Measurements from ENCODE around the gene PHEX.

PHEX gene

DNA sequence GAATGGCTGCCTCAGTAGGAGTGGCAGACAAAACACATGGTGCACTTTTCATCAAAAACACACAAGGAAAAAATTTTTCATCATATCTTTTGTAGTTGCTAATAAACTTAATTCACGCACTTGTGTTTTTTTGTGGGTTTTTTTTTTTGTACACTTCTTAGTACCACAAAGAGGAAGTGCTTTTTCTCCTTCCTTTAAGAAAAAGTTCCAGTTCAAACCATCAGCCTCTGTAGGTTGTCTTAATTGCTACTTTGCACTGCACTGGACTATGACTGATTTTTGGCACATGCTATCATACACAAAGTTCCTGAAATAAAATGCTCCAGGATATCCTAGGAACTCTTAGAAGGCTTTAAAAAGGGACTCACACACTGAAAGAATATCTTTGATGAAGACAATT lies at the start of gene PHEX:
Gene PHEX, plus strand, starts transcription at position 242 of the 400 bp plus-strand sequence. CDS start 681 bp downstream, outside the sequence.
- DNase-seq = no peak

DNA sequence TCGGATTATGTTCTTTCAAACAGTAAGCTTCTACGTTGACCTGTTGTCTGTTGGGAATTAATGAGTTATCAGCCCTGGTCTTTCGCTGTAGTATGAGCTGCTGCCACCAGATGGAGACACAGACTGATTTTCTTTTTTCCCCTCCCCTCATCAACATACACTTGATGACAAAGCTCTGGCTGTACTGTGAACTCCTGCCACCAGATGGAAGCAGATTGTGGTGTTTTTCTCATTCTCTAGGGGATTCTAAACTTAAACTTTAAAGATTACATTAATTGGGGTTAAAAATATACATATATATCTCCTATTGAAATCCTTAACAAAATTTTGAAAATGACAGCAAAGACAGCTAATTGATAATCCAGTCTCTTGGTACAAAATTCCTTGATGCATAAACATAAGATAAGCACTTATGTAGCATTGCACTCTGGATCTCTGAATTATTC lies 46.8 kb upstream of the PHEX start:
- DNase-seq = peak; percentile 82

DNA sequence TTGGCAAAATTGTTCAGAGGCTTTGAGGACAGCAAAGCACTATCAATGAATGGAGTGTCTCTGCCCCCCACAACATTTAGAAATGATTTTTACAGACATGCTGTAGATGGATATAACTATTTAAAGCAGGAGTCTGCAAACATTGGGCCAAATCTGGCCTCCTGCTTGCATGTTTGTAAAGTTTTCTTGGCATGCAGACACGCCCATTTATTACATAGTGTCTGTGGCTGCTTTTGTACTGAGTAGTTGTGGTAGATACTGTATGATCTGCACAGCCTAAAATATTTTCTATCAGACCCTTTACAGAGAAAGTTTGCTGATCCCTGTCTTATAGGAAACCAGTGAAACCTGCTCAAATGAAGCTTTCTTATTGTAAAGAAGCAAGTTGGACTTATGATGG lies 45.5 kb upstream of the PHEX start:
- no peak for DNase-seq

DNA sequence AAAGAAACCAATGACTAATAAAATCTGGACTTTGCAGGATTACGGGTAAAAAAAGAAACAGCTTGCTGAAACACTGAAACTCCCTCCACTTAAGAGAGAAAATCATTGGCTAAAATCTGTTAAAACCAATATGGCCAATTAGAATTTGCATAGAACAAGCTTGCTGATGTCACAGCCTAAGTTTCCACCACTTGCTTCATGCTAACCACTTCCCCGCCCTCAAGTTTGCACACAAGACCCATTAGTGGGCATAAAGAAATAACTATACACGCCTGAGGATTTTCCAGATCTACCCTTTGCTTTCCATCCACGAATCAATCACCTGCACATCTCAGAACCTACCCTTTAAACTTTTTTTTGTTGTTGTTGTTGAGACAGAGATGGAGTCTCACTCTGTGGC lies 42.7 kb upstream of the PHEX start:
- peak; percentile 39 for DNase-seq

DNA sequence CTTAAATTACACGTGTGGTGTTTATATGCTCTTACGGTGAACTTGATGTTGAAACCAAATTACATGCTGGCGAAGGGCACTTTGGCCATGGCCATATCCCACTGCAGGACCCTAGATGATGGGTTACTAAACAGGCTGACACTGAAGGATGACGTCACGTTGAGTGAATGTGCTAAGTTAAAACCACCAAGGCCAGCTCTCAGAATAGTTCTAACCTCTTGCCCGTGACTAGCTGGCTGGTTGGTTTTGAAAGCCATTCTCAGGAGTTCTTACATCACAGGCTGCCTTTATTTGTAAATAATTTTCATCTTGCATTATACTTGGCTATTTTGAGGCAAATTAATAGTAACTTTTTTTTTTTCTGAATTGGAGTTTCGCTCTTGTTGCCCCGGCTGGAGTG lies 41.3 kb upstream of the PHEX start:
- no peak for DNase-seq

DNA sequence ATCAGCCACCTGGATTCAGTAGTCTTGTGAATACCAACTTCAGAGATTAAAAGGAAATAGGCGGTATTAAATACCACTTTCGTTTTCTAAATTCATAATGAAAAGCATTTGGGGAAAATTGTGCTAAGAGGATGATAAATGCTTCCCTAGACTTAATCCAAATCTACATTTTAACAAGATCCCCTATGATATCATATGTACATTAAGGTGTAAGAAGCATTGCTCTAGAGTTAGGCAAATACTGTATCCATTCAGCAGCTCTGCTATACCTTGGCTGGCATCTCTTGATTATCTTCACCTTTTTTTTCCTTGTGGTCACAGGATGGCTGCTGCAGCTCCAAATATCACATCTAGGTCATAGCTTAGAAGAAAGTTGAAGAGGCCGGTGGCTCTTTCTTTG lies 40.6 kb upstream of the PHEX start:
- DNase-seq = no peak

DNA sequence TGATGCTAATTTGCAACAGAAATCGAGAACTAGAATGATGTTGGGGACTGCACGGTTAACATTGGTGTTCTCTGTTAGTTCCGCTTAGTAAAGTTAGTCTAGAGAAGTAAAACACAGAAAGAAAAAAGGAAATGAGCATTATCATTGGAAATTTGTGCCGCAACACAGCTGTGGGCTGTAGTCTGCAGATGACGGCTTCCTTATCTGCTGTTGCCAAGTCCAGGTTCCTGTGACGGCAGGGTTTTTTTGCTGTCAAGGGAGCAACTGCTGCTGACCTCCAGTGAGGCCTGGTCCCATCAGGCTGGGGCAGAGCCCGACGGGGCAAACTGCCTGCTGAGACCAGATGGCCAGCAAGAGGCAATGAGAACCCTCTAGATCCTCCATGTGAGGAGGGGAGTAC lies 38.9 kb upstream of the PHEX start:
- DNase-seq = no peak

DNA sequence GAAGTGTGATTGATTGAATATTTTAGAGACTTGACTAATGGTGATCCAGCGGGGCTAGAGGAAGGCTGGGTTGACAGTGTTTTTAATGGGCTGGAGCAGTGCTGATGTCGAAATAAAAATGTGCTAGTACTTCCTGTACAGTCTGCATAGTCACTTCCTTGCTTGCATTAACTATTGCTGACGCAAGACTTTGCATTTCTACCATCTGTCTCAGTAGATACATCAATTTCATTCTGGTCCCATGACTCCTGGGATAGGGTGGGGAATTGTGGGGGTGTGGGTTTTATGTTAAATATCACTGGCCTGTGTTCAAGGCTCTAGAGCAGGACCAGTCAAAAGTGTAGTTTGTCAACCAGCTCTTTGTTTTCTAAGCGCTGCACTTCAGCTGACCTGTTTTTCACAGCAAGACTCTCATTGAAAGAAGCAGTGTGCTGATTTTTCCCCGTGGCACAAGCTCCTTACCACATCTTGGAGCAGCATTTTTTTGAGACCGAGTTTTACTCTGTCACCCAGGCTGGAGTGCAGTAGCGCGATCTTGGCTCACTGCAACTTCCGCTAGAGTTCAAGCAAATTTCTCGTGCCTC lies 35.2 kb upstream of the PHEX start:
- DNase-seq = peak; percentile 25

DNA sequence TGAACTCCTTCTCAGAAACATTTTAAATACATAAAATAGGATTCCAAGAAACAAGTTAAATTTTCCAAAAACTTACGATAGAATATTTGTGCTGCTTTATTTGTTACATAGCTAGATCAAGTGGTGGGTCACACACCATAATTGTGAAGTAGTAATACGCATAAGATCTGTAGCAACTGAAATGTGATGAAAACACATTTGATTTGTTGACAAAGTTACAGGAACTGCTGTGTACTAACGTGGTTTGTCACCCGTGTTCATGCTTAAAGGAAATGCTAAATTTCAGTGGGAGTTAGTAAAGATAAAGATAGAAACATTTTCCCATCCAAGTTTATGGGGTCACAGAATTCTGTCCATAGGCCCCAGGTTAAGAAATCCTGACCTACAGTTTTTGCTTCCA lies 34.1 kb upstream of the PHEX start:
- no peak for DNase-seq

DNA sequence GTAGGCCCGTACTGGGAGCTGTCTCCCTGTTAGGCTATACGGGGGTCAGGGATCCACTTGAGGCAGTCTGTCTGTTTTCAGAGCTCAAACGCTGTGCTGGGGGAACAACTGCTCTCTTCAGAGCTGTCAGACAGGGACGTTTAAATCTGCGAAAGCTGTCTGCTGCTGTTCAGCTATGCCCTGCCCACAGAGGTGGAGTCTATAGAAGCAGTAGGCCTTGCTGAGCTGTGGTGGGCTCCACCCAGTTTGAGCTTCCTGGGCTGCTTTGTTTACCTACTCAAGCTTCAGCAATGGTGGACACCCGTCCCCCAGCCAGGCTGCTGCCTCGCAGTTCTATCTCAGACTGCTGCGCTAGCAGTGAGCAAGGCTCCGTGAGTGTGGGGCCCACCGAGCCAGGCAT lies 27.3 kb upstream of the PHEX start:
- no peak for DNase-seq

DNA sequence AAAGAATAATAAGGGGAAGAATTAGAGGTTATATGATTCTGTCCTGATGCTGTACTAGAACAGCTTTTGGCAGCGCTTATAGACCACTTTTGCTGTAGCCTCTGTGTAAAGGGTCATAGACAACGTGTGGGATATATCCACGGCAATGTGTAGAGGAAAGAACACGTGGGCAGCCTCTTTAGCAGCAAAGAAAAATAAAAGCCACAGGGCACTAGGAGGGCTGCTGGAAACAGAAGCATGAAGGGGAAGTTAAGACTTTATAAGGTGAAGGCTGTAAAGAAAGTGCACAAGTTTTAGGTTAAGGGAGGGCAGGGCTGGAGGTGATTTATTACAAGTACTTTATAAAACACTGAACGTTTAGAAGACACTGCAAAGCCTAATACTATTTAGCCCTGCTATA lies 20.1 kb upstream of the PHEX start:
- no peak for DNase-seq

DNA sequence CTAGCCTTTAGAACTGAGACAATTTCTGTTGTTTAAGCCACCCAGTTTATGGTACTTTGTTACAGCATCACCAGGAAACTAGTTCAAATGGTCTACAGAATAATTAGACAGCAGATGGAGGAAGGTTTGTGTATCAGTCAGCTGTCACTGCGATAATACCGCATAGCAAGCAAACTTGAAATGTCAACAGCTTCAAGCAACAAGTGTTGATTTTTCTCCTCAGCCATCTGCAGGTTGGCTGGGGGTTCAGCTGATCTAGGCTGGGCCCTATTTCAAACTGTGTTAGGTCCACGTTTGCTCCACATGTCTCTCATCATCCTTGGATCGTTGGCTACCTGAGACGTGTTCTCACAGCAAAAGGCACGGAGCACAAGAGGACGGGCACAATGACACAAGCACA lies 19.2 kb upstream of the PHEX start:
- DNase-seq = no peak

DNA sequence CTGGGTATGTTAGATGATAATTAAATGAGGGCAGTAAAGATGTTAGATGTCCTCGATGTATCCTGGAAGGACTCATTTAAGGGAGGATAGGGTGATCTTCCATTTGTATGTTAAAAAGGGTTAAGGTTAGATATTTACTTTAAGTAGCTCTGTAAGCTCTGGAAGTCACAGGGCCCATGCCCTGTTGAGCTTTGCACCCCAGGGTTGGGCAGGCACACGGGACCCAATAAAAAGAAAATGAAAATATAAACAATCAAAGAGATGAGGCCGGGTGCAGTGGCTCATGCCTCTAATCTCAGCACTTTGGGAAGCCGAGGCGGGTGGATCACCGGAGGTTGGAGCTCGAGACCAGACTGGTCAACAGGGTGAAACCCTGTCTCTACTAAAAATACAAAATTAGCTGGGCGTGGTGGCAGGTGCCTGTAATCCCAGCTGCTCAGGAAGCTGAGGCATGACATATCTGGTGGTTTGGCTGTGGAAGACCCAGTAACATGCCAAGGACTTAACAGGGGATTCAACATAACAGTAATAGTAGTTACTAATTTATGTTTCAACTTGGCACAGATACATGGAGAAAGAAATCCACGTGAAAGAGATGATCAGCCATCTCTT lies 16.9 kb upstream of the PHEX start:
- DNase-seq = no peak

DNA sequence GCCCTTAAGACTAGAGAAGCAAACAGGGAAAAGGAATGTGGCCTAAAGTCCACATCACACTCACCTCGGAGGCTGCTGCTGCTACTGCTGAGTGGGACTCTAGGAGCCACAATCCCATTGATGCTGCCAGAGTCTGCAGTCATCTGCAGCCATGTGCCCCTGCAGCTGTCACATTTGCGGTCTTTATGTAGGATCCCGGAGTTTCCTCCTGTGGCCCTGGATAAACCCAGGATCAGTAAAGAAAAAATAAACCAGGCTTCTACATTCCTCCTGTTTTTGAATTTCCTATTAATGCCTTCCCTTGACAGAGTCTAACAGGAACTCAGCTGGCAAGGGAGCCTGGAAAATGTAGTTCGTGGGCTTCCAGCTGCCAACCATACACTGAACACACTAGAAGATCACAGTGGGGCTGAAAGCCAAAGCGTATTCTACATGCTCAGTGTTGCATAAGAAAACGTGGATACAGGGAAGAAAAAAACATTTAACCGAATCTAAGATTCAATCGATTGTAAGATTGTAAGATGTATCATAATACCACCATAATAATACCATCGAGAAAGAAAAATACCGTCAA lies 10.3 kb upstream of the PHEX start:
- no peak for DNase-seq

DNA sequence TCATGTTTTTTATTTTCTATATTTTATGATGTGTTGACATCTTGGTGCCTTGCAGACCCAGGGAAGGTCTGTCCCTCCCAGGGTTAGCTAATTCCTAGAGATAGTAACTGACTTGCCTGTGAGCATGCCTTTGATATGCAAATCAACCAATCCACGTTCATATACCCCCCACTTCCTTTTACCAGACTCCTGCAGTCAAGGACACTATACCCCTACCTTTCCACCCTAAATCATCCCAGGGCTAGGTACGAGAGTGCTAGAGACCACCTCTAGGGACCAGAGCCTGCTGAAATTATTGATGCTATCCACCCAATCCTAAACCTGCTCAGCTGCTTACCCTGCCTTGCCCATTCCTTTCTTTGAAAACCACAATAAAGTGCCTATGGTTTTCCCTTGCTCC lies 7.5 kb upstream of the PHEX start:
- DNase-seq = no peak

DNA sequence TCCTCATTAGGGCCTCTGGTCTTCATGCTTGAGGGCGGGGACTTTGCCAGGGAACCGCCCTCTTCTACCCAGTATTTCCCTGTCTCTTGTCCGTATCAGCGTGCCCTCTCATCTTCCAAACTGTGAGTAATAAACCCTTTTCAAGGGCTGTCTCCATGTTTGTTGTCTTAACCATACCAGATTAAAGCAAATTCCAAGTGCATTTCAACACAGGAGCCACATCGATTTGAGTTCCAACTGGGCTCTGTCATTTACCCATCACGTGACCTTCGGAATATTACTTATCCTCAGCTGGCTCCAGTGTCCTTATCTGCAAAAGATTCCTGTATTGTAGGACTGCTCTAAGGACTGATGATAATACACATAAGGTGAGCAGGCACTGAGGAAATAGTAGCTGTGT lies 6.4 kb upstream of the PHEX start:
- DNase-seq = no peak

DNA sequence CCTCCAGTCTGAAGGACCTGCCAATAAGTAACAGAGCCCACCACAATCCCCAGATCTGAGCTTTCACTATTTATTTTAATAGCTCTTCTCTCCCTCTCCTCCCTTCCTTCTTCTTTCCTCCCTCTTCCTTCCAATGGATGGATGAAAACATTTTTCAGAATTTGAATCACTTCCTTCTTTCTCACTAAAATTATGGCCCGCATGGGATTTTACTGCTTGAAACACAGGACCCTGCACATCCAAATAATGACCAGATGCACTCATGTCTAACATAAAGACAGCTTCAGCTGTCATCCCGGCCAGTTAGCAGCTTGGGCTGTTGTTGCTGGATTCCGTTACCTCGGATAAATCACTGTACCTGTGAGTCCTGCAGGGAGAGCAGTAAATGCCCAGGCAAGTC lies 5.4 kb upstream of the PHEX start:
- DNase-seq = no peak

DNA sequence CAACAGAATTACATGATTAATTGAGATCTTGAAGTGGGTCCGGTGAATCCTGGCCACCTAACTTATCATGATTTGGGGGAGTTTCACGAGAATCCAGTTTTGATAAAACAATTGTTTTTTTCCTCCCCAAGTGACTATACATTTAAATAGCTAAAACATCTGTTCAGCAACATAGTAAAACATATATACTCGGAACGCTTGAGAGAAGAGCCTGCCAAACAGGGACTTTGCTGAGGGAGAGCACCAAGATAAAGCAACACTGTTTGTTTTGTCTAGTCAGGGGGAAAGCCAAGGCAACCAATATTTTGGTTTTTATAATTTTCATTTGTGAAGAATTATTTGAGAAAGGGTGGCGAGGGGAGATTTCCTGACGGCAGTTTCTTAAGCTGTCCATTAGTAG lies 381 bp downstream of the PHEX start:
- DNase-seq = no peak

DNA sequence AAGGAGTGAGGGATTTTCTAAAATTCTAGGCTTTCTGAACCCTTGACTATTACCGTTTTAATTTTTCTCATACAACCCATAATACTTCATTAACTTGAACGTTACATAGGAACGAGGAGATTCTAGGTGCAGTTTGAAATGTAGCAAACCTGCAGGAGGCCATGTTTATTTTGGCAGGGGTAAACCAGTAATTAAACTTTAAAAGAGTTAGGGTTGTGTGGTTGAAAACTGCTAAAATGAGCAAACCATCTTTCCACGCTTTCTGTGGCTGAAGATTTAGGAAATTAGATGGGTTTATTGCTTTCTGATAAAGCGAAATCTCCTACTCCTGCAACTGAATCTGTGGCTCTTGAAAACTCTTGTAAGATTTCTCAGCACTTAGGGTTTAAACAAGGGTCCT lies 1.7 kb downstream of the PHEX start:
- DNase-seq = no peak

DNA sequence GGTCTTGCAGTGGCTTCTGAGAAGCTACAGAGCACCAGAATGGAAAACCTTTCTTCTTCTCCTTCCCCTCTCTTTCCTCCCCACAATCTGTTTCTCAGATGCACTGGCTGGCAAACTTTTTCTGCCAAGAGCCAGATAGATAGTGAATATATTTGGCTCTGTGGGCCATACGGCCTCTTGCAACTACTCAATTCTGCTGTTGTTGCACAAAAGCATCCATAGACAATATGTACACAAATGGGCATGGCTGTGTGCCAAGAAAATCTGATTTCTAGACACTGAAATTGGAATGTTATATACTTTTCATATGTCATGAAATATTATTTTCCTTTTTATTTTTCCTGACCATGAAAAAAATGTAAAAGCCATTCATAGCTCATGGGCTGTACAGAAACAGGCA lies 3.1 kb downstream of the PHEX start:
- no peak for DNase-seq

DNA sequence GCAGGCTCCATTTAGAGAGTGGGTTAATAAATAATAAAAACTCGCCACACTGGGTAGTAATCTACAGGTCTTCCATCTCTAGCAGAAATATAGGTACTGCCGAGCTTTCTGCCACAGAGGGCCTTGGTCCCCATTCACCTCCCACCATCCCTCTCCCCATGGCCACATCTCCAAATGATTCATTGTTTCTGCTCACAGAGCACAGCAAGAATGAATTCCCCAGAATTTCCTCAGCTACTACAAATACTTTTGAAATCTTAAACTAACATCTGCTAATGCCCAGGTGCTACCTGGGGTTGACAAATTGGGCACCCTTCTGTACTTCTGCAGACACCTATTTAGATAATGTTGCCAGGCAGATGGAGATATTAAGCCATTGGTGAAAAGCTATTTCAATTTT lies 5.1 kb downstream of the PHEX start:
- no peak for DNase-seq

DNA sequence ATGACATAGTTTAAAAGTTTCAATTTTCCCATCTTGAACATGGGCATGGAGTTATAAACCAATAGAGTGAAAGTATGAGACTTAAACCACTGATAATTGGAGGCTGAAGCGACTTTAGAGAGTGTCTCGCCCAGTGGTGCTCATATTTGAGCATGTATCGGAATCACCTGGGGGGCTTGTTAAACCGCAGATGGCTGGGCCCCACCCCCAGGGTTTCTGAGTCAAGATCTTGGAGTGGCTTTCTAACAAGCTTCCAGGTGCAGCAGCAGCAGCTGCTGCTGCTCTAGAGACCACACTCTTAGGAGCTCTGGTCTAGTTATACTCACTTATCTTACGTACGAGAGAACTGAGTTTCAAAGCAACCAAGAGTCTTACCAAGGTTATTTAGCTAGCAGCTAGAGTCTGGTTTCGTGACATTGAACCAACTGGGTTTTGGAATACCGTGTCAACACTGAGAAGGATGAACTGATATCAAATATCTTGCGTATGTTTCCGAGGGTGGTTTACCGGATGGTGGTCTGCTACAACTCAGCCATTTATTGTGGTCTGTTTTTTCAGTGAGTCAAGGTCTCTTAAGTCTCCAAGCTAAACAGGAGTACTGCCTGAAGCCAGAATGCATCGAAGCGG lies 5.9 kb downstream of the PHEX start:
- DNase-seq = no peak

DNA sequence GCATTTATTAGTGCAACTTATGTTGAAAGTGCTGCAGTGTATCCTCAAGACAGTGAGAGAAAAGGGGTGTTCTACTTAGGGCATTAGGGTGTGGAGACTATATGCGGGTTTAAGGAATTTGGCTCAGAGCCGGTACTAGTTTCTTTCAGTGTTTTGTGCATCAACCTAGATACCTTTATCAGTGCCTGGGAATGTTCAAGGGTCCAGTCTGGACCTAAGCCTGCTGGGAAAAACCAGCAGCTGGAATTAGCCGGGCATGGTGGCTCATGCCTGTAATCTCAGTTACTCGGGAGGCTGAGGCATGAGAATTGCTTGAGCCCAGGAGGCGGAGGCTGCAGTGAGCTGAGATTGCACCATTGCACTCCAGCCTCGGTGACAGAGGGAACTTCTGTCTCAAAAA lies 7.4 kb downstream of the PHEX start:
- DNase-seq = no peak

DNA sequence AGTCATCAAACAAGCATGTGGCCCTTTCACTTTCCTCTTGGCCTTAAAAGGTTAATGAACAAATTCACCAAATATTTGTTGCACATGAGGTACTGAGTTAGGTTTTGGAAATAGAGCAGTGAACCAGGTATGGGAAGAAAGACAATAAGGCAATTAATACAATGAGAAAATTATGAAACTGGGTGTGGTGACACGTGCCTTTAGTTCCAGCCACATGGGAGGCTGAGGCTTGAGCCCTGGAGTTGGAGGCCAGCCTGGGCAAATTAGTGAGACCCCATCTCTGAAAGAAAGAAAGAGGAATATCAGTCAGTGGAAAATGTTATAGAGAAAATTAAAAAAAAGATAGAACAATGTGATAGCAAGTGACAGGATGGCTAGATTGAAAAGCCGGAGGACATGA lies 8.1 kb downstream of the PHEX start:
- no peak for DNase-seq
